GM19395 (cell line): ENCODE measurements around the gene TUBGCP5.

Experiments
- ATAC-seq: cut with Tn5 transposase; IDR thresholded peaks from one replicate; pipeline ENCODE4 v1.9.1; 2021; ENCODE audit warnings: mild to moderate bottlenecking, moderate library complexity; ENCODE audit not compliant: unreplicated experiment

The TUBGCP5 gene

GRCh38 chr15:22979238-22980188, 59.9 kb downstream of the TUBGCP5 start:
- ATAC-seq, result peak; percentile 62

- peak; percentile 32 for ATAC-seq
Observed at GRCh38 chr15:22978691-22979237, 60.6 kb downstream of the TUBGCP5 start.

- ATAC-seq, result no peak
Observed at GRCh38 chr15:22974745-22975144, 64.6 kb downstream of the TUBGCP5 start.

GRCh38 chr15:22973987-22974386, 65.4 kb downstream of the TUBGCP5 start:
- ATAC-seq, result no peak

GRCh38 chr15:22973286-22973685, 66.1 kb downstream of the TUBGCP5 start:
- no peak for ATAC-seq

- no peak for ATAC-seq
Observed at GRCh38 chr15:22969489-22969888, 69.9 kb downstream of the TUBGCP5 start.

- no peak for ATAC-seq
Observed at GRCh38 chr15:22968366-22968765, 71.0 kb downstream of the TUBGCP5 start.

GRCh38 chr15:22967084-22967770, 72.1 kb downstream of the TUBGCP5 start:
- ATAC-seq, result no peak

- no peak for ATAC-seq
Observed at GRCh38 chr15:22966321-22967083, 72.9 kb downstream of the TUBGCP5 start.

- no peak for ATAC-seq
Observed at GRCh38 chr15:22963641-22964040, 75.7 kb downstream of the TUBGCP5 start.

- no peak for ATAC-seq
Observed at GRCh38 chr15:22962611-22963010, 76.8 kb downstream of the TUBGCP5 start.

- ATAC-seq, result no peak
Observed at GRCh38 chr15:22961762-22962161, 77.6 kb downstream of the TUBGCP5 start.

GRCh38 chr15:22960556-22960955, 78.8 kb downstream of the TUBGCP5 start:
- ATAC-seq, result no peak

GRCh38 chr15:22960126-22960525, 79.2 kb downstream of the TUBGCP5 start:
- ATAC-seq, result no peak

- no peak for ATAC-seq
Observed at GRCh38 chr15:22959321-22960101, 79.9 kb downstream of the TUBGCP5 start.

GRCh38 chr15:22958487-22959280, 80.7 kb downstream of the TUBGCP5 start:
- no peak for ATAC-seq

GRCh38 chr15:22956978-22957260, 82.5 kb downstream of the TUBGCP5 start:
- ATAC-seq, result no peak

- ATAC-seq, result no peak
Observed at GRCh38 chr15:22956257-22956977, 83.0 kb downstream of the TUBGCP5 start.

GRCh38 chr15:22955544-22956119, 83.7 kb downstream of the TUBGCP5 start:
- ATAC-seq, result no peak
